Measurements from ENCODE around the gene KRT1.

- TF ChIP-seq SREBF2 (IDR thresholded peaks at IDR 0.05) (no peak), NPAS2 (CRISPR knock-in tag; IDR thresholded peaks at IDR 0.05; ENCODE audit: borderline replicate concordance) (no peak), POLR2AphosphoS2 (conservative IDR thresholded peaks at IDR 0.05; ENCODE audit: low read length) (no peak), GATA3 (IDR thresholded peaks at IDR 0.05; ENCODE audit: borderline replicate concordance) (no peak), POLR2A (IDR thresholded peaks at IDR 0.05; ENCODE audit: low read length) (no peak), HDAC2 (IDR thresholded peaks at IDR 0.05) (no peak), RAD21 (conservative IDR thresholded peaks at IDR 0.05 in 1 of 2, IDR thresholded peaks at IDR 0.05 in 1 of 2) (no peak), USF2 (IDR thresholded peaks at IDR 0.05) (no peak), HEYL (CRISPR knock-in tag; IDR thresholded peaks at IDR 0.05) (no peak), NFE2L2 (conservative IDR thresholded peaks at IDR 0.05; ENCODE audit: low read length) (no peak), BHLHE40 (IDR thresholded peaks at IDR 0.05; ENCODE audit: low read depth, low read length) (no peak), JUN (IDR thresholded peaks at IDR 0.05) (no peak), PBX3 (IDR thresholded peaks at IDR 0.05) (no peak)
- TF ChIP-seq, protein P1, sequence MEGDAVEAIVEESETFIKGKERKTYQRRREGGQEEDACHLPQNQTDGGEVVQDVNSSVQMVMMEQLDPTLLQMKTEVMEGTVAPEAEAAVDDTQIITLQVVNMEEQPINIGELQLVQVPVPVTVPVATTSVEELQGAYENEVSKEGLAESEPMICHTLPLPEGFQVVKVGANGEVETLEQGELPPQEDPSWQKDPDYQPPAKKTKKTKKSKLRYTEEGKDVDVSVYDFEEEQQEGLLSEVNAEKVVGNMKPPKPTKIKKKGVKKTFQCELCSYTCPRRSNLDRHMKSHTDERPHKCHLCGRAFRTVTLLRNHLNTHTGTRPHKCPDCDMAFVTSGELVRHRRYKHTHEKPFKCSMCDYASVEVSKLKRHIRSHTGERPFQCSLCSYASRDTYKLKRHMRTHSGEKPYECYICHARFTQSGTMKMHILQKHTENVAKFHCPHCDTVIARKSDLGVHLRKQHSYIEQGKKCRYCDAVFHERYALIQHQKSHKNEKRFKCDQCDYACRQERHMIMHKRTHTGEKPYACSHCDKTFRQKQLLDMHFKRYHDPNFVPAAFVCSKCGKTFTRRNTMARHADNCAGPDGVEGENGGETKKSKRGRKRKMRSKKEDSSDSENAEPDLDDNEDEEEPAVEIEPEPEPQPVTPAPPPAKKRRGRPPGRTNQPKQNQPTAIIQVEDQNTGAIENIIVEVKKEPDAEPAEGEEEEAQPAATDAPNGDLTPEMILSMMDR (IDR thresholded peaks at IDR 0.05): no peak
Observed at GRCh38 chr12:52667931-52668330, 12.3 kb downstream of the KRT1 start.
